ENCODE measurements around the gene CYP24A1. TPM values are rescaled to one million over a fixed set of nuclear protein-coding genes. Genes with fewer than 3 reads are reported as not detected.

Gene CYP24A1
- total RNA-seq, 1 experiment from 2014 or later, result 0.20 TPM

DNA sequence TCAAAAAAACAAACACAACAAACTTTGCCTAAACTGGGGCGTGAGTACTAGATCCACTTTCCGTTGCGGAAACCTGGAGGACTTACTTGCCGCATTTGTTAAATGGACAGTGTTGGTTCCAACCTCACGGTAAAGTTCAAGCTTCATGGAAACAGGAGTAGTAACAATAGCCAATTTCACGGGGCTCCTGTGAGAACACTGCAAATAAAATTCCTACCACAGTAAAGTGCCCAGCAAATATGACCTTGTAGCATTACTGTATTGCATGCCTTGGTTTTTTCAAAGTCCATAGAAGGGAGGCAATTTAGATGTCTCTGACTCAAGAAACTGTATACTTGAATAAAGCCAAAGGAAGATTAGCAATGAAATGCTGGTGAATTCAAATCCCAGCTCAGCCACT, 3.6 kb upstream of the CYP24A1 start:
- no peak for DNase-seq (ENCODE audit: extremely low read depth, low read depth)

DNA sequence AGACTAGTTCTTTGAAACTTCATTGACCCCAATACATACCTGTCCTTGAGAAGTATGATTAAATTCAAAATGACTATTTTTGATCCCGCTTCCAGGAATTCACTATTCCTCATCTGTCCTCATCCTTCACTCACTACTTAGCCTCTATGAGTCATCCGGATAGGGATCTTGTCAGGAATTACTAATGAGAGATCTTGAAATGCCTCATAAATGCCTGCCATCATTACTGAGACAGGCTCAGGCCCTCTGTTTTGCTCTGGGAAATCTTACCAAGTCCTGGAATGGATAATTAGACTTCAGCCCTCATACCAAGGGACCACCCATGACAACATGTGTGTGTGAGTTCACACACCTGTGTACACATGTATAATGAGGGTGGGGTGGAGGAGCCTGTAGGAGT, 2.8 kb upstream of the CYP24A1 start:
- DNase-seq (ENCODE audit: extremely low read depth, low read depth), result no peak

DNA sequence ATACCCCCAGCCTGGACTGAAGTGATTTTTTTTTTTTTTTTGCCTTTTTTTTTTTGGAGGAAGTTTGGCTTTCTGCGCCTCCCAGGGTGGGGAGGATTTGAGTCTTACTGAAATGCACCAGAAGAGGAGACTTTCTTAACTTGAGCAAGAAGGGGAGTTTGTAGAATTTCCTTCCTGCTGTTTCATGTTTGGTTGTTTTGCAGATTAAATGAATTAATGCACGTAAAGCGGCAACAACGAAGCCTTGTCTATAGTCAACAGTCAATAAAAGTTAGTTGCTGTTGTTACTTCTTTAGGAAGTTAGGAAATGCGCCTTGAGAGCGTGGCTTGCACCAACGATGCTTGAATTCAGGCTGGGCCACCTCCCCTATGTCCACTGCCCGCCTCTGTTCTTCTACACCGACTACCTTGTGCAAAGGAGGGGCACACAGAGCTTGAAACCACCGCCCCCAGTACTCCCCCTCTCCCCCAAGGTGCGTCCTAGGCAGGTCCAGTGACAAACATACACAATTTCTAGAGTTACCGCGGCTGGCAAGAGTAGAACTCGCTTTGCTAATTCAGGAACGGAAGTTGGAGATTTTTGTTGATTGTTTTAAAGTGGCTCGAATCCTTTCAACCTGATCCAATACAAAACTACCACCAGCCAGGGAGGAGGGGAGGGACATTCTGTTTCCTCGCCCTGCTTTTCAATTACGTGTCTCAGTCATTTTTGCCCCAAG, 830 bp upstream of the CYP24A1 start:
- no peak for DNase-seq (ENCODE audit: extremely low read depth, low read depth)

DNA sequence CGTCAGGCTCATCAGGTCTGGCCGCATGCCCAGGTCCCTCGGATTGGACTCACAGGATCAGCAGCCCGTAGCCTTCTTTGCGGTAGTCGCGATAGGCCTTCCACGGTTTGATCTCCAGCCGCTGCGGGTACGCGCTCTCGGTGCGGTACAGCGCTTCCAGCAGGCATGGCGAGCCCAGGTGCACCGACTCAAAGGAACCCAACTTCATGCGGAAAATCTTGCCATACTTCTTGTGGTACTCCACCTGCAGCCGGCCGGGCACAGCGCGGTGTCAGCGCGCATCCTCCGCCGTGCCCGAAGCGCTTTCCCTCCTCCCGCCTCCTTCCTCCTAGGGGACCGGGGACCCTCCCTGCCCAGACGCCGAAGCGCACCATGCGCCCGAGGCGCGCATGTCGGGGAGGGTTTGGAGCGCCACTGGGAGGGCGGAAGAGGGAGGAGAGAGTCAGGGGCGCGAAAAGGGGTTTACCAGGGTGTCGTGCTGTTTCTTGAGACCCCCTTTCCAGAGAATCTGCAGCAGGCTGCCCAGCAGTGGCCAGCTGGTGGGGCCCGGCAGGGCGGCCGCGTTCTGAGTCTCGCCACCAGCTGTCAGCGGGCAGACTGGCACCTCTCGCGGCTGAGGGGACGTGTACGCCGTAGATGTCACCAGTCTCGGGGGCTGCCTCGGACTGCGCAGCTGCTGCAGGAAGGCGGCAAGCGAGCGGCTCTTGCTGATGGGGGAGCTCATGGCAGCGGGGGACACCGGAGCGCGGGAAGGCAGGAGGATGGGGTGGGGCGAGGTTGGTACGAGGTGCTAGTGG, 732 bp downstream of the CYP24A1 start:
- no peak for DNase-seq (ENCODE audit: extremely low read depth, low read depth)

DNA sequence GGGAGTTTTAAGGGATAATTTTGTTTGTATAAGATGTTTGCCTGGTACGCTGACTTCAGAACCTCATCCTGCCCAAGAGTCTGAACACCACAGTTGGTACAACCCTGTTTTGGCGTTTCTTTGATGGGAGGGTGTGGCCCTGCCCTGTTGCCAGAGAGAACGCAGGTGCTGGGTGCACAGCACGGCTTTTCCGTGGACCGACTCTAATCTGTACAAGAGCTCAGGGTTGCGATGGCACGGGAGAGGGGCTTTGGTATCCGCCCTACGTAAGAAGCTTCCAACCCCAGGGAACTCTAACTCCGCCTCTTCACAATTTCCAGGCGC, 1.3 kb downstream of the CYP24A1 start:
- DNase-seq (ENCODE audit: extremely low read depth, low read depth), result no peak

DNA sequence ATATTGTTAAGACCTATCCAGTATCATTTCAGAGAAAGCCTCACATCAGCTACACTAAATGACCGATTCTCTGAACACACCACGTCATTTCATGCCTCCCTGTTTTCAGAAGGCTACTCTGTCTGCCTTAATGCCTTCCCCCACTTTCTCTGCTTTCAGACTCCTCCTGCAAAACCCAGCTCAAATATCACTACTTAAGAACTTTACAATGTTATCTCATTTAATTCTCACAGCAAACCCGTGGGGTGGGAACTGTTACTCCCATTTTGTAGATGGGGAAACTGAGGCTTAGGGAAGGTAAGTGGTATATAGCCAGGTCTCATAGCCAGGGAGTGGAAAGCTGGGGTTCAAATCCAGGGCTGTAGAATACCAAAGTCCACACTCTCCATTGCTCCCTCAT, 2.8 kb downstream of the CYP24A1 start:
- DNase-seq (ENCODE audit: extremely low read depth, low read depth), result no peak

DNA sequence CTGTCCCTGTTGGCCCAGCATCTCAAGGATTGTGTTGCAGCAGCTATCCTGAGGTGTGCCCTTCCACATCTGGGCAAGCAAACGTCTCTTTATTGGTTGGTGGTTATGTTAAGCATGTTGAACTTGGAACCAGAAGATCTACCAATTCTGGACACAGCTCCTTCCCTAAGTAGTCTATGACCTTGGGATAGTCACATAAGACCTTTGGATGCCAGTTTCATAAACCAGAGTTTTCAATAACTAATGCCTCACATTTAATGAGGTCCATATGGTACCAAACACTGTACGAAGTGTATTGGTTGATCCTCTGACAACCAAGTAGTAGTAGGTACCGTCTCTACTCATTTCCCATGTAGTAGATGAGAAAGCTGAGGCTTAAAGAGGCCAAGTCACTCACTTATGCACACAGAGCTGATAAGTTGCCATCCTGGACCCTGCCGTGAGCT, 3.7 kb downstream of the CYP24A1 start:
- DNase-seq (ENCODE audit: extremely low read depth, low read depth), result no peak

DNA sequence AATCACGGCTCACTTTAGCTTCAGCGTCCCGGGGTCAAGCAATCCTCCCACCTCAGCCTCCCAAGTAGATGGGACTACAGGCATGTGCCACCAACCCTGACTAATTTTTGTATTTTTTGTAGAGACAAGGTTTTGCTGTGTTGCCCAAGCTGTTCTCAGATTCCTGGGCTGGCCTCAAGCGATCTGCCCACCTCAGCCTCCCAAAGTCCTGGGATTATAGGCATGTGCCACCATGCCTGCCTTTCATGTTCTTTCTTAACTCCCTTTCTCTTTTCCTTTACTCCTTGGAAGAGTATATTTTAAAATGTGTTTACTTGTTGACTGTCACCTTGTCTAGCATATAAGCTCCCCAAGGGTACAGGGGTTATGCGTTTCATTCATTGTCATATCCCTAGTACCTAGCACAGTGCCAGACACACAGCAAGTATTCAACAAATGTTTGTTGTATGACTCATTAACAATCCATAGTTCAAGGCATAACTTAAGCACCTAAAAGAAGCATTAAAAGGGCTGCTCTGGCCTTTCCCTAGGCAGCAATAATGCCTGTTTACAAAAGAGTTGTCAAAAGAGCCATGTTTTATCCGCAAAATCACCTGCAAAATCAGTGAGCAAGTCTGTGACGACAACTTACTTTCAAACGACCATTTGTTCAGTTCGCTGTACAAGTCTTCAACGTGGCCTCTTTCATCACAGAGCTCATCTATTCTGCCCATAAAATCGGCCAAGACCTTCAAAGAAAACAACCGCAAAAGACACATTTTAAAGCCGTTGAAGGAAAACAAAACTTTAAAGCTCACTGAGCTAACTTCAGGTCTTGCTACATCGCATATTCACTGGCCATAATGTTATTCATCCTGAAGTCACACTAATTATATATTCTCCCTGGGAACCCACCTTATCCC, 4.6 kb downstream of the CYP24A1 start:
- no peak for DNase-seq (ENCODE audit: extremely low read depth, low read depth)

DNA sequence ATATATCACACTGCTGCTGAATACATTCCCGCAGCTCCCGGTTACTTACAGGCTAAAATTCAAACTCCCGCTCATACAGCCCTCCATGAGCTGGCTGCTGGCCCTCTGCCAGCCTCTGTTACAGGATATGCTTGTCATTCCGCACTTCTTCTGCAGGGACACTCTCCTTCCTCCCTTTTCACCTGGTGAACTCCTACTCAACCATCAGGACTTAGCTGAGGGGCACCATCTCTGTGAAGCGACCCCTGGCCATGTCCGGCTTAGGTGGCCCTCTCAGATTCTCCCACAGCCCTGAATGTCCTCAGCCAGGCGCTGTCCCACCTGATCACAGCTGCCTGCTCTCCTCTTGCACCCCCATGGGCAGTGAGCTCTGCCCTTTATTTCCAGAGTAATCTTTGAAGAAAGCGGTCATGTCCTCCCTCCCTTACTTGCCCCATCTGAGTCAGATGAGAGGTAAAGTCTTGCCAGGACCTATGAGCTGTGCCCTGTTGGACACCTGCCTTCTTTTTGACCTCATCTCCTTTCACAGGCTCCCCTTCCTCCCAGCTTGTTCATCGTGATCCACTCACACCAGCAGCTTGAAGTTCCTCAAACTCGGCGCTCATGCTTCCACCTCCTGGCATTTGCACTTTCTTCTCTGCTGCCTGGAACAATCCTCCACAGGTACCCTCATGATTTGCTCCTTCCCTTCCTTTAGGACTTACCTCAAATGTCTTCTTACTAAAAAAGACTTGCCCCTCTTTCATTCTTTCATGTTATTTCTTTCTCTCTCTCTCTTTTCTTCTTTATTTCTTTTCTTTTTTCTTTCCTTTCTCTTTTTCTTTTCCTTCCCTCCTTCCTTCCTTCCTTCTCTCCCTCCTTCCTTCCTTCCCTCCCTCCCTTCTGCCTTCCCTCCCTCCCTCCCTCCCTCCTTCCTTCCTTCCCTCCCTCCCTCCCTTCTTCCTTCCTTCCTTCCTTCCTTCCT, 5.6 kb downstream of the CYP24A1 start:
- no peak for DNase-seq (ENCODE audit: extremely low read depth, low read depth)

DNA sequence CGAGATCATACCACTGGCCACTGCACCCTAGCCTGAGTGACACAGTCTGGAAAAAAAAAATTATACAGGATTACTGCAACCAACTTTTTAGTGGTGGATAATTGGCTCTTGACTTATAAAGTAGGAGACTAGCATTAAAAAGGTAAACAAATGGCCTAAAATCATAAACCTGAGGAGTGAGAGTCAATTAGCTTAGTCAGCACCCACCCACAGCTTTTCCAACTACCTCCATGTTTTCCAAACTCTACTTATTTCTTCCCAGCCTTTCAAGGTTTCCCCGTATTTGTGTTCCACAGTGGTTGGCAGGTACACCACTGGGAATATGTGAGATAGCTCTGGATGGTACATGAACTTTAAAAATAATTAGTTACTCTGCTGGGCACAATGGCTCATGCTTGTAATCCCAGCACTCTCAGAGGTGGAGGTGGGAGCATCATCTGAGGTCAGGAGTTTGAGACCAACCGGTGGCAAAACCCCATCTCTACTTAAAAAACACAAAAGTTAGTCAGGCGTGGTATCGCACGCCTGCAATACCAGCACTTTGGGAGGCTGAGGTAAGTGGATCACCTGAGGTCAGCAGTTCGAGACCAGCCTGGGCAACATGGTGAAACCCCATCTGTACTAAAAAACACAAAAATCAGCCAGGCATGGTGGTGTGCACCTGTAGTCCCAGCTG, 6.7 kb downstream of the CYP24A1 start:
- DNase-seq (ENCODE audit: extremely low read depth, low read depth), result no peak

DNA sequence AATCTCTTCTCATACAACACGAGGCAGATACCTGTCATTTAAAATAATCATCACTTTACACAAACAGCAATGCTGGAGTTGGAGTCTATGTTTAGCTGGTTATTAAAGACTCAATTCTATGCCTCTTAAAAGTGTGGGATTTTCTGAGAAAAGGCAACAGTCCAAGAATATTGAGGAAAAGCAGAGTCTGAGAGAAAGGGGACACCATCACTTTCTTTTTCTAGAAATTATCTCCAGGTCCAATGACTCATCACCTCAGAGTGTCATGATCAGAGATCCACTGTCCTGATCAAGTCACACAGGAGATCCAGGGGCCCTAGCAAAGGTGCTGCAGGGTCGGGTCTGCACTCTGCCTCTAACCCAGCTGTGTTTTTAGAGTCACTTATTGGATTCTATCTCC, 8.0 kb downstream of the CYP24A1 start:
- DNase-seq (ENCODE audit: extremely low read depth, low read depth), result no peak

DNA sequence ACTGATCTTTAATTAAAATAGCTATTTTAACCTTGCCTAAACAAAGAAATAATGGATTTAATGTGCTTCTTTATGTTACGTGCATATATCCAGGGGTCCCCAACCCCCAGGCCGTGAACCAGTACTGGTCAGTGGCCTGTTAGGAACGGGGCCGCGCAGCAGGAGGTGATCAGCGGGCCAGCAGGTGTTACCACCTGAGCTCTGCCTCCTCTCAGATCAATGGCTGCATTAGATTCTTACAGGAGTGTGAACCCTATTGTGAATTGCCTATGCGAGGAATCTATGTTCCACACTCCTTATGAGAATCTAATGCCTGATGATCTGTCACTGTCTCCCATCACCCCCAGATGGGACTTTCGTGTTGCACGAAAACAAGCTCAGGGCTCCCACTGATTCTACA, 8.8 kb downstream of the CYP24A1 start:
- DNase-seq (ENCODE audit: extremely low read depth, low read depth), result no peak

DNA sequence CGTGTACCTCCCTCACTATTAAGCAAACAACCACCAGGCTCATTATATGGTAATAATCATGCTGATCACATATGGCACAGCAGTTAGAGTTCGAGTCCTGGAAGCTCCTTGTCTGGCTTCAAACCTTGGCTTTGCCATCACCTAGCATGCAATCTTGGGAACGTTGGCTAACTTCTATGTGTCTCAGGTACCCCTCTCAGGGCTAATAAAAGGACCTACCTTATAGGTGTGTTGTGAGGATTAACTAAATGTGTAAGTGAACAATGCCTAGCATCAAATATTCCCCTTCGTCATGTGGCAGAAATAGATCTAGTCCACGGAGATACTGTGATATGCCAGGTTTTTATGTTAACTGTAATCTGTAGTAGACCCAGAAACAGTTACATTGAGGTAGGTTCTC, 10.4 kb downstream of the CYP24A1 start:
- no peak for DNase-seq (ENCODE audit: extremely low read depth, low read depth)

DNA sequence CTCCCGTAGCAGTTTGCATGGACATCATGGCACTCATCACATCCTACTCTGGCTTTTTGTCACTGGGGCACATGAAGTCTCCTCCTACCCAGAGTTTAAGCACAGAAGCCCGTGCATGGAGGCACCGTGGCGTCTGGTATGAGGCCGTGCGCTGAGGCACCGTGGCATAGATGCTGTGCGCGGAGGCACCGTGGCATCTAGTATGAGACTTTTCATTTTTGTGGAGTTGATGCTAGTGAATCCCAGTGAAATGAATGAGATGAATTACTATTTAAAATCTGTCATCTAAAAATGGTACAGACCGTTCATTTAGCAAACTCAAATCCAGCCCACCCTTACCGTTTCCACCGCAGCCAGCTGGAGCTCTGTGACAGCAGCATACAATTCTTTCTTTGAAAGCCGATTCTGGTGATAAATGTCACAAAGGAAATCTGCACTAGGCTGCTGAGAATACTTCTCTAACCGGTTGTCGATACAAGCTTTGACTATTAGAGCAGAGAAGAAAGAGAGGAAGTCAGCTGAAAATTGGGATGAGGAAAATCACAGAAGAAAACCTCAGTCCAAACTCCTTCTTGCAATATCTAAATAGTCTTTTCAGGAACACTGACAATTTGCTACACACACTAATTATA, 11.3 kb downstream of the CYP24A1 start:
- DNase-seq (ENCODE audit: extremely low read depth, low read depth), result no peak

DNA sequence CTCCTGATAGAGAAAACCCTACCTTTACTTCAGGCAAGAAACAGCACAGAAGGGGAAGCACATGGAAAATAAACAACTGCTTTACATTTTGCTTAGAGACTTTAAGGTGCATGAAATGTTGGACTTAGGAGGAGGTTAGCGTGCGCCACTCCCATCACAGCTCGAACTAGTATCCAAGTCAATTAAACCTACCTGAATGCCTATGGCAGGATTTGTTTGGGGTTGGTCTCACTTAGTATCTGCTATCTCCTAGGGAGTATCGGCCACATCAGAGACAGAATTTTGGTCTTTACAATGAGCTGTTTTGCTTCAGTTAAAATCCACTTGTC, 12.0 kb downstream of the CYP24A1 start:
- no peak for DNase-seq (ENCODE audit: extremely low read depth, low read depth)

DNA sequence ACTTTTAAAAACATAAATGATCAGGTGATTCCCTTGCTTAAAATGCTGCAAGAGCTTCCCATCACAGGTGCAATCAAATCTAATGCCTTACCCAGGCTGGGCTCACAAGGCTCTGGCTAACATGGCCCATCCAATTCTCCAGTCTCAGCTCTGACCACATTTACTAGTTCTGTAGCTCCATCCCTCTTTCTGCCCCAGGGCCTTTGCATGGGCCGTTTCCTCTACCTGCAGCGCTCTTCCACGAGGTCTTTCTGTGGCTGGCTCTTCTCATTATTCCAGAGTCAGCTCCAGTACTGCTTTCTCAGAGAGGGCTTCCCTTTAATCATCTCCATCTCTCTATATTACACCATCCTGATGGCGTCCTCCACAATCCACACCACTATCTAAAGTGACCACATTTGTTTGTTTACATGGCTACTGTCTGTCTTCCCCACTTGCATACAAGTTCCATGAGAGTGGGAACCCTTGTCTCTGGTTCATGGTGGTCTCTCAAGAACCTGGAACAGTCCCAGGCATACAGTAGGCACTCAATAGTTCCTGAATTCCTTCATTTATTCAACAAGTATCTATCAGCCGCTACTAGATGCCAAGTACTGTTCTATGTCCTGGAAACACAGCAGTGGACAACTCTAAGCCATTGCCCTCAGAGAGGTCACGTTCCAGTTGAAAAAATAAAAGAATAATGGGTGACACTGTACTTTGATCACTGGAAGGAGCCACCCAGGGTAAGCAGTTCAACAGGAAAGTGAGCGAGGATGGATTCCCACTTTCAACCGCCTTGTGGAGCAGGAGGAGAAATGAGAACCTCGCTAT, 12.6 kb downstream of the CYP24A1 start:
- no peak for DNase-seq (ENCODE audit: extremely low read depth, low read depth)

DNA sequence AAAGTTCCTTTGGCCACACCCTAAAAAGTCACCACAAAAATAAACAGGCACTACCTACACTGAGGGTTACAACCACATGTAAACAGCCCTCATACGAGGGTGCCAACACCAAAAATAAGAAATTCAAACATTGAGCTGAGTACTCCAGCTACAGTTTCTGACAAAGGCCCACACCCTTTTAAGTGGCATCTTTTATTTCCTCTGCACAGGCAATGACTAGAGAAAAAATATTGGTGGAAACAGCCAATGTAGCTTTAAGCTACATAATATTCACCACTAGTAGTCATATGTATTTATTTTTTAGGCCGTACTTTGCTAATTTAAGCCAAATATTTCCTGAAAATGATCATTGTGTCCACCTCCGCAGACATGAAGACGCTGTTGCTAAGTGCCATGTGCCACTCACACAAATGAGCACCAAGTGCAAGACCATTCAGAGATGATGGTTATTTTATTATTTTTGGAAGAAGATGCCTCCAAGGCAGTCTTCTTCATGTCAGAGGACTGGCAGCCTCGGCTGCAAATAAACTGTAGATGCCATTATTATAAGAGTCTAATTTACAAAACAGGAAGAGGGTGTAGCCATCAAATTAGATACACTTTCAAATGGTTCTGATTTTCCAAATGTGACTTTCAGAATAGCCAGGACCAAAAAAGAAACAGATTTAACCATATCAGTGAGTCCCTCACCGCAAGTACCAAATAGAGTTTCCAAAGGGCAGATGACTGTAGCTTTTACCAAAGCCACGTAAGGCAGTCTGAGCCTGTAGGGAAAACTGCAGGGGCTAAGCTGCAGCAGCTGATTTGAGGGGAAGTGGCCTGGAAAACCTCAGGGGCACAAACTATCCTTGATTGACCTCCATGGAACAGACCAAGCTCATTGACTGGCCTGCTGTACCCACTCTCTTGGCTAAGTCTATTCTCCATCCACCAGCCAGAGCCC, 13.4 kb downstream of the CYP24A1 start:
- DNase-seq (ENCODE audit: extremely low read depth, low read depth), result no peak
